ENCODE measurements around the gene ALG12. TPM values are rescaled to one million over a fixed set of nuclear protein-coding genes. Genes with fewer than 3 reads are reported as not detected.

Gene ALG12
- total RNA-seq, 1 donor from 2014 or later = 19.1 TPM

DNA sequence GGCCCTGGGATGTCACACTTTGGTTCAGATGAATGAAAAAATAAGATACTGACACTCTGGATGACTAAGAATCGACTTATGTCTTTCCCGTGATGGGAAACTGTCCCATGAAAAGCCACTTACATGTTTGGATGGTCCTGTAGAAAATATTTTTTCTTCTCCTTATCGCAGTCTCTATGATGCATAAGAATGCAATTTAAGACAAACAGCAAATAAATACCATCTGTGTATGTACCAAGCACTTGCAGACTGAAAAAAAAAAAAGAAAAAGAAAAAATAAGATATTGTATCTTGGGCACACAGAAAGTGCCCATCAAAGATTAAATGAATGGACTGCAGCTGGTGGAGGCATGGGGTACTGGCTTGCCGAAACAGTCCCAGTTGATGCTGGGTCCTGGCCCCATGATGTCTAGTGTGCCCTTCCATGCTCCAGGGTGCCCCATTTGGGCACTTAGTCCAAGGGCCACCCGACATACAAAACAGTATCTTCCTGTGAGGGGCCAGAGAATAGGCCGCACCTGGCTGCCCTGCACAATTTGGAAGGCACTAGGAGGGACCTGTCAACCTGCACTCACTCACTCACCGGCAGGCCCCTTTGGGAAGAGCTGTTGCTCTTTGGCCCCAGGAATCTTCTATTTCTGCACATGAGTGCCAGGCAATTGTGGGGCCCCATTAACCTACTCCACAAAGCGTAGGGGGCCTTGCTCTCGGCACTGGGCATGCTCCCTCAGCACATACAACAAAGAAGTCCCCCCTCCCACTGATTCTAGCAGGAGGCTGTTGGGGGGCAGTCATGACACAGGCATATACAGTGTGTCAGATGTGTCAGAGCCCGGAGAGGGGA, 67.1 kb downstream of the ALG12 start:
- no peak for DNase-seq (ENCODE audit: low spot score)
- no peak for ATAC-seq

Other genes with a start within 250 kb of the ALG12 start
- gene BRD1, start 90.6 kb downstream of the ALG12 start, total RNA-seq = 17.9 TPM
- gene ZBED4, start 64.6 kb downstream of the ALG12 start, total RNA-seq = 4.7 TPM
- gene CRELD2, start 196 bp upstream of the ALG12 start, total RNA-seq = 65.1 TPM
- 36.8 TPM for gene PIM3, start 42.3 kb upstream of the ALG12 start, total RNA-seq
- not detected for gene IL17REL, start 94.3 kb upstream of the ALG12 start, total RNA-seq
- not detected for gene TTLL8, start 139.9 kb upstream of the ALG12 start, total RNA-seq
- not detected for gene MLC1, start 167.0 kb upstream of the ALG12 start, total RNA-seq
- not detected for gene MOV10L1, start 171.6 kb upstream of the ALG12 start, total RNA-seq